Right lobe of liver (tissue), 4 donors: ENCODE measurements around the gene ACSL6.

ENCODE experiments used
- POLR2A ChIP-seq: fragments of 450-650 bp; IDR thresholded peaks from one replicate; pipeline ENCODE4 v1.6.1; 2017; ENCODE audit warnings: antibody characterized with exemption, mild to moderate bottlenecking
- TF ChIP-seq, protein P1 (sequence below), 4 donors: fragments of 200-600 bp in 3 of 4; fragments of 450-650 bp in 1 of 4; IDR thresholded peaks; one replicate each; pipeline versions ENCODE4 v1.5.1 to v1.8.0; 2016 to 2022; ENCODE audit warnings: antibody characterized with exemption in 4 of 4, mild to moderate bottlenecking in 2 of 4
- donor health status: DM: no; HTN: no; CAD: no.
- donor health status: DM: no; HTN: no; CAD: no.
- donor health status: DM: no; HTN: yes; CAD: no.

DNA sequence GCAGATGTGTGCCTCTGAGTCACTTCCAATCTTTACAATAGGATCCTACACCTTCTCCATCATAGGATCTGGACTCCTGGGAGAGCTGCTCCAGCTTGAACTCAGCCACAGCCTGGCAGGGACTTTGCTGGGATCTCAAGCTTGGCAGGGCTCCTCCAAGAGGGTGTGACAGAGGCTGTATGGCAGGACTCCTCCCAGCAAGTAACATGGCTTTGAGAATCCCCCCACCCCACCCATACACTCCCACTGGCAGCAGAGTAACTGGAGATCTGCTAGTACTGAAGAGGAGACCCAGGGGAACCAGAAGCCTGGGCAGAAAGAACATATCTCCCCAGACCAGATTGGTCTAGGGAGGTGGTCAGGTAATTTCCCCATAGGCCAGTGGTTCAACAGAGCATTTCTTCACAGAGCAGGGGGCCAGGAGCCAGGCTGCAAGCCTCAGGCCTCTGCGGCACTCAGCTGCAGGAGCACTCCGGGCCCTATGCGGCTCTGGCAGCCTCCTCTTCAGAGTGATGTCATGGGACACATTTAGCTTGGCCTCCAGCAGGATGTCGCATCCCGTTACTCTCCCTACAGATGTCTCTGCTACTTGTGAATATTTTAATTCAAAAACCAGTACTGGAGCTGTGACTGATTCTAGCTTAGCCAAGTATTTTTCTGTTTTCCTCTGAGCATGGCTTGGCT, 1.7 kb upstream of the ACSL6 start:
- TF ChIP-seq, protein P1, sequence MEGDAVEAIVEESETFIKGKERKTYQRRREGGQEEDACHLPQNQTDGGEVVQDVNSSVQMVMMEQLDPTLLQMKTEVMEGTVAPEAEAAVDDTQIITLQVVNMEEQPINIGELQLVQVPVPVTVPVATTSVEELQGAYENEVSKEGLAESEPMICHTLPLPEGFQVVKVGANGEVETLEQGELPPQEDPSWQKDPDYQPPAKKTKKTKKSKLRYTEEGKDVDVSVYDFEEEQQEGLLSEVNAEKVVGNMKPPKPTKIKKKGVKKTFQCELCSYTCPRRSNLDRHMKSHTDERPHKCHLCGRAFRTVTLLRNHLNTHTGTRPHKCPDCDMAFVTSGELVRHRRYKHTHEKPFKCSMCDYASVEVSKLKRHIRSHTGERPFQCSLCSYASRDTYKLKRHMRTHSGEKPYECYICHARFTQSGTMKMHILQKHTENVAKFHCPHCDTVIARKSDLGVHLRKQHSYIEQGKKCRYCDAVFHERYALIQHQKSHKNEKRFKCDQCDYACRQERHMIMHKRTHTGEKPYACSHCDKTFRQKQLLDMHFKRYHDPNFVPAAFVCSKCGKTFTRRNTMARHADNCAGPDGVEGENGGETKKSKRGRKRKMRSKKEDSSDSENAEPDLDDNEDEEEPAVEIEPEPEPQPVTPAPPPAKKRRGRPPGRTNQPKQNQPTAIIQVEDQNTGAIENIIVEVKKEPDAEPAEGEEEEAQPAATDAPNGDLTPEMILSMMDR (IDR thresholded peaks at IDR 0.05): no peak
- TF ChIP-seq POLR2A: no peak
